ENCODE measurements around the gene KIF4A. TPM values are rescaled to one million over a fixed set of nuclear protein-coding genes. Genes with fewer than 3 reads are reported as not detected.

KIF4A gene
- total and polyA plus RNA-seq, 2 of the 13 experiments (the other 11 are each of a cell fraction or from before 2014, with no cell fraction given), result 9.4 to 28.2 TPM

DNA sequence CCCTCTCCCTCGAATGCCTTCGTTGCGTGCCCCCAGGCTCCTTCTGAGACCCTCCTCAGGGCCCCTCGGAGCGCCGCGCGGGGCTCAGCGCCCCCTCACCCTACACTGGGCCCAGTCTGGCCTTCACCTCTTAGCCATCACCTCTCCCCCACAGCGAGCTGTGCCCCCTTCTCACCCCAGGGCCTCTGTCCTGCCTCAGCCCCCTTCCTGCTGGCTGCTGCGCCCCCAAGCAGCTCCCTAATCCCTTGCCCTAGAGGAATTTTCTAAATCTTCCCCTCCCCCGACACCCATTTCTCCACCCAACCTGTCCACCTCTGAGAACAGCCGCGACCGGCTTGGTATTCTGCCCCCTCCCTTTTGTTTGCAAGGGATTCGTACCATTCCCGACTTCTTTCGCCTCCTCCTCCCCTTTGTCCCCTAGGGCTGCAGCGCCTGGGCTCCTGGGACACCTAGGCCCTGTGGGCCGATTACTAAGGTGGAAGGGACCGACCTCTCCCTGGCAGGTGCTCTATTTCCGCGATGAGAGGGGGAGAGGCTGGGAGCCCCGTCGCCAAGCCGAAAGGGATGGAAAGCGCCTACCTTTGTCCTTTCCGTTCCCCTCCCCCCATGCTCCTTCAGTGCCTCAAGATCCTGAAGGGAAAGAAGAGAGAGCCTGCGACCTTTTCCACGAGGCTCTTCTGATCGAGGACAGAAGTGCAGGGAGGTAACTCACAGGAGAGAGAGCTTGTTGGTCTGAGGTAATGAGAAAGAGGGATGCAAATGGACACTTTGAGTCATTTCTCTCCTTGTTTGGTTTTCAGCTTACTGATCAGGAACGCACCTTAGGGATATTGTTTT lies 165.7 kb downstream of the KIF4A start:
- H3K27me3 ChIP-seq (ENCODE audit: control insufficient read depth in 1 of 2, insufficient read depth in 2 of 2, low read length in 2 of 2), result no peaks in the 10 kb centered on the region; a peak in 1 of 5 replicates
- DNase-seq (ENCODE audit: low spot score), result no peak
- no peaks in the 10 kb centered on the region for H3K36me3 ChIP-seq (replicated peaks in 1 of 2; ENCODE audit: control insufficient read depth in 1 of 2, insufficient read depth in 2 of 2, low read length in 2 of 2)
- no peak overlapping the region for H2AFZ ChIP-seq (ENCODE audit: low read length)
- ChIA-PET POLR2A (no interaction called here), CTCF (ENCODE audit: low intra/inter-chr PET ratio, low total read pairs) (interaction anchor here (1.6 kb wide), 1 partner anchor 209 kb away, joined by 9 read pairs; no protein-coding TSS in a partner anchor)
- peak overlapping the region; percentile 69 for H3K27ac ChIP-seq (ENCODE audit: extremely low read length, insufficient read depth, low read length)
- H3K9me3 ChIP-seq (ENCODE audit: low read length), result no peaks in the 10 kb centered on the region
- H4K20me1 ChIP-seq (ENCODE audit: insufficient read depth, low read length), result no peaks in the 10 kb centered on the region
- FAIRE-seq, result peak; percentile 51
- H3K9ac ChIP-seq (ENCODE audit: insufficient read depth, low read depth, low read length), result peak overlapping the region; percentile 77
- WGBS (ENCODE audit: low lambda C conversion rate), result 4% methylated on average over 22 of the region's 32 CpGs
- H3K79me2 ChIP-seq (ENCODE audit: insufficient read depth, low read length), result peaks cover 10% of the 10 kb centered on the region
- no TSS peak for BruUV-seq (replicated peaks)
- peak overlapping the region; percentile 67 to 84 (median 78) for H3K4me3 ChIP-seq (replicated peaks in 1 of 3; ENCODE audit: insufficient read depth in 1 of 3, low read depth in 2 of 3, low read length in 3 of 3)
- peak; percentile 21 for ATAC-seq
- peak overlapping the region; percentile 73 for H3K4me2 ChIP-seq (ENCODE audit: low read depth, low read length)
- H3K4me1 ChIP-seq (ENCODE audit: insufficient read depth, low read length), result peaks cover 24% of the 10 kb centered on the region
- in situ Hi-C loops (cut with HindIII; ENCODE audit: extremely low pct_ligation_motif_present, low pct_unique_long_range_greater_than_20kb) (loop anchor here (10.0 kb wide), 1 partner anchor 209 kb away; no protein-coding TSS in a partner anchor), intact Hi-C loops (cut with micrococcal nuclease; ENCODE audit: unreplicated experiment) (loop anchor here (2.0 kb wide), 2 partner anchors 21 to 99 kb away; no protein-coding TSS in a partner anchor)
- TF ChIP-seq ARNT2 (CRISPR knock-in tag; IDR thresholded peaks at IDR 0.05; ENCODE audit: low read depth), result no peak
- TF ChIP-seq ZNF660 (CRISPR knock-in tag; IDR thresholded peaks at IDR 0.05; ENCODE audit: borderline replicate concordance, low read depth), result no peak
- no peak for TF ChIP-seq HIVEP1 (CRISPR knock-in tag; IDR thresholded peaks at IDR 0.05)
- TF ChIP-seq ZNF772 (CRISPR knock-in tag; IDR thresholded peaks at IDR 0.05), result no peak
- TF ChIP-seq ZFX (CRISPR knock-in tag; IDR thresholded peaks at IDR 0.05; ENCODE audit: low read depth), result peak; percentile 50; the same call in 1 of the 2 replicates
- peak; percentile 39; the same call in 1 of the 2 replicates for TF ChIP-seq ZNF687 (CRISPR knock-in tag; IDR thresholded peaks at IDR 0.05)
- TF ChIP-seq, protein P1, sequence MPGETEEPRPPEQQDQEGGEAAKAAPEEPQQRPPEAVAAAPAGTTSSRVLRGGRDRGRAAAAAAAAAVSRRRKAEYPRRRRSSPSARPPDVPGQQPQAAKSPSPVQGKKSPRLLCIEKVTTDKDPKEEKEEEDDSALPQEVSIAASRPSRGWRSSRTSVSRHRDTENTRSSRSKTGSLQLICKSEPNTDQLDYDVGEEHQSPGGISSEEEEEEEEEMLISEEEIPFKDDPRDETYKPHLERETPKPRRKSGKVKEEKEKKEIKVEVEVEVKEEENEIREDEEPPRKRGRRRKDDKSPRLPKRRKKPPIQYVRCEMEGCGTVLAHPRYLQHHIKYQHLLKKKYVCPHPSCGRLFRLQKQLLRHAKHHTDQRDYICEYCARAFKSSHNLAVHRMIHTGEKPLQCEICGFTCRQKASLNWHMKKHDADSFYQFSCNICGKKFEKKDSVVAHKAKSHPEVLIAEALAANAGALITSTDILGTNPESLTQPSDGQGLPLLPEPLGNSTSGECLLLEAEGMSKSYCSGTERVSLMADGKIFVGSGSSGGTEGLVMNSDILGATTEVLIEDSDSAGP (CRISPR knock-in tag; IDR thresholded peaks at IDR 0.05; ENCODE audit: borderline replicate concordance), result 0 out of 2 replicates have a peak, but pooled peaks have one; percentile 13
- no peak for TF ChIP-seq GPBP1L1 (CRISPR knock-in tag; IDR thresholded peaks at IDR 0.05)
- TF ChIP-seq E2F5 (CRISPR knock-in tag; conservative IDR thresholded peaks at IDR 0.05), result no peak
- TF ChIP-seq ZNF180 (CRISPR knock-in tag; IDR thresholded peaks at IDR 0.05; ENCODE audit: borderline replicate concordance, low read depth), result no peak
- TF ChIP-seq POLR2A (IDR thresholded peaks at IDR 0.05; ENCODE audit: insufficient read depth in 1 of 2, low read depth in 2 of 2, low read length in 2 of 2), result no peak
- TF ChIP-seq ZNF850 (CRISPR knock-in tag; conservative IDR thresholded peaks at IDR 0.05), result no peak

Data from HepG2 (cell line).